Measurements from ENCODE around the gene PTAFR.

PTAFR gene

DNA sequence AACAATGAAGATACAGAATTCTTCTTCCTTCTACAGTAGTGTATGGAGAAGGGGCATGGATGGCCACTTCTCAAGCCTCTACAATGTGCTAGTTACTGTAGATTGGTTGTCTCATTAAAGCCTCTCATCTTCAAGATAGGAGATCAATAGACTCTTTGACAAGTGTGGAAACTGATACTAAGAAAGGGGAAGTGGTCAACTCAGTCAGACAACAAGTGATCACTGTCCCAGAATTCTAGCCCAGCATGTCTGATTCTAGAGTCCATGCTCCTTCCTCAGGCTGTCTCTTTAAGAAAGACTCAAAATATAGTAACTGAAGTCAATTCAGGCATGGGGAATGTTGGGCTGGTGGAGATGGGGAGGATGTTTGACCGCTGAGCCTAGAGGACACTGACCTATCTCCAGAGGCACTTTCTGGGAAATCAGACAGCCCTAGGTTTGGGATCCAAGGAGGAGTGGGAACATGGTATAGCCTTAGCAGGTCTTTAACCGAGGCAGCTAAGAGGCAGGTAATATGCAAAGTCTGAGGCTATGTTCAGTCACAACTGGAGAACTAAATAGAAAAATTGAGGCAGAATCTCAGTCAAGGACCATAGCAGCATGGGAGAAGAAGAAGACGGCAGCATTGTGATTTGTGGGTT lies 48.8 kb downstream of the PTAFR start:
- TF ChIP-seq CTCF (conservative IDR thresholded peaks at IDR 0.05; ENCODE audit: low read depth, low read length) = no peak
- Histone ChIP-seq H4K20me1 (ENCODE audit: insufficient read depth) (no peaks in the 10 kb centered on the region), H3K4me1 (ENCODE audit: low read depth, poor library complexity, severe bottlenecking) (peaks cover 9% of the 10 kb centered on the region), H3K79me2 (ENCODE audit: insufficient read depth, low read depth) (no peaks in the 10 kb centered on the region), H3K27ac (no peak overlapping the region), H3K27me3 (ENCODE audit: insufficient read depth, low read depth) (no peaks in the 10 kb centered on the region), H2AFZ (ENCODE audit: low read depth) (no peak overlapping the region), H3K4me2 (no peak overlapping the region), H3K4me3 (IDR thresholded peaks at IDR 0.05; ENCODE audit: insufficient read depth, low read depth, low read length) (no peak overlapping the region), H3K36me3 (ENCODE audit: insufficient read depth) (no peaks in the 10 kb centered on the region), H3K9ac (no peak overlapping the region)

GRCh38 chr1:28126783-28127490 lies 49.6 kb downstream of the PTAFR start:
- no peak overlapping the region for H3K27ac ChIP-seq
- no peak for TF ChIP-seq CTCF (conservative IDR thresholded peaks at IDR 0.05; ENCODE audit: low read depth, low read length)
- no peak overlapping the region for H2AFZ ChIP-seq (ENCODE audit: low read depth)
- H3K4me2 ChIP-seq = no peak overlapping the region
- H3K4me1 ChIP-seq (ENCODE audit: low read depth, poor library complexity, severe bottlenecking) = peaks cover under 1% of the 10 kb centered on the region
- H3K79me2 ChIP-seq (ENCODE audit: insufficient read depth, low read depth) = no peaks in the 10 kb centered on the region
- H4K20me1 ChIP-seq (ENCODE audit: insufficient read depth) = no peaks in the 10 kb centered on the region
- H3K27me3 ChIP-seq (ENCODE audit: insufficient read depth, low read depth) = no peaks in the 10 kb centered on the region
- H3K36me3 ChIP-seq (ENCODE audit: insufficient read depth) = no peaks in the 10 kb centered on the region
- no peak overlapping the region for H3K4me3 ChIP-seq (IDR thresholded peaks at IDR 0.05; ENCODE audit: insufficient read depth, low read depth, low read length)
- no peak overlapping the region for H3K9ac ChIP-seq

GRCh38 chr1:28126212-28126611 lies 50.3 kb downstream of the PTAFR start:
- Histone ChIP-seq H4K20me1 (ENCODE audit: insufficient read depth) (no peaks in the 10 kb centered on the region), H3K27ac (no peak overlapping the region), H3K27me3 (ENCODE audit: insufficient read depth, low read depth) (no peaks in the 10 kb centered on the region), H3K4me2 (no peak overlapping the region), H3K4me3 (IDR thresholded peaks at IDR 0.05; ENCODE audit: insufficient read depth, low read depth, low read length) (no peak overlapping the region), H3K9ac (no peak overlapping the region), H3K4me1 (ENCODE audit: low read depth, poor library complexity, severe bottlenecking) (no peaks in the 10 kb centered on the region), H3K36me3 (ENCODE audit: insufficient read depth) (no peaks in the 10 kb centered on the region), H2AFZ (ENCODE audit: low read depth) (no peak overlapping the region), H3K79me2 (ENCODE audit: insufficient read depth, low read depth) (no peaks in the 10 kb centered on the region)
- TF ChIP-seq CTCF (conservative IDR thresholded peaks at IDR 0.05; ENCODE audit: low read depth, low read length) = no peak

- Histone ChIP-seq H3K4me2 (no peak overlapping the region), H3K79me2 (ENCODE audit: insufficient read depth, low read depth) (no peaks in the 10 kb centered on the region), H3K4me1 (ENCODE audit: low read depth, poor library complexity, severe bottlenecking) (no peaks in the 10 kb centered on the region), H3K27ac (no peak overlapping the region), H2AFZ (ENCODE audit: low read depth) (no peak overlapping the region), H3K27me3 (ENCODE audit: insufficient read depth, low read depth) (no peaks in the 10 kb centered on the region), H3K36me3 (ENCODE audit: insufficient read depth) (no peaks in the 10 kb centered on the region), H3K4me3 (IDR thresholded peaks at IDR 0.05; ENCODE audit: insufficient read depth, low read depth, low read length) (no peak overlapping the region), H4K20me1 (ENCODE audit: insufficient read depth) (no peaks in the 10 kb centered on the region), H3K9ac (no peak overlapping the region)
- TF ChIP-seq CTCF (conservative IDR thresholded peaks at IDR 0.05; ENCODE audit: low read depth, low read length) = no peak
Measured at GRCh38 chr1:28123461-28123961, 53.0 kb downstream of the PTAFR start.
